T-helper 22 cell (primary cell): ENCODE data around the gene SLC26A9.

Experiments used
- DNase-seq: peaks from one replicate; pipeline ENCODE4 v3.0.0-alpha.2; 2020; ENCODE audit warnings: low read depth

The SLC26A9 gene

GRCh38 chr1:205943245-205943644 lies at the start of gene SLC26A9:
SLC26A9 (minus strand) TSS chr1:205943456; CDS start chr1:205935820, 7,636 bp downstream.
- DNase-seq: no peak

GRCh38 chr1:205992218-205992882 lies 49.1 kb upstream of the SLC26A9 start:
- no peak for DNase-seq

- no peak for DNase-seq
These were observed 48.0 kb upstream of the SLC26A9 start for GRCh38 chr1:205991237-205991636.

- no peak for DNase-seq
These were observed 47.0 kb upstream of the SLC26A9 start for GRCh38 chr1:205990226-205990625.

GRCh38 chr1:205989786-205990185 lies 46.5 kb upstream of the SLC26A9 start:
- no peak for DNase-seq

- DNase-seq: no peak
These were observed 45.3 kb upstream of the SLC26A9 start for GRCh38 chr1:205988585-205988995.

GRCh38 chr1:205986861-205987260 lies 43.6 kb upstream of the SLC26A9 start:
- DNase-seq: no peak

- no peak for DNase-seq
These were observed 43.0 kb upstream of the SLC26A9 start for GRCh38 chr1:205986292-205986691.

GRCh38 chr1:205985330-205986005 lies 42.2 kb upstream of the SLC26A9 start:
- DNase-seq: no peak

- no peak for DNase-seq
These were observed 40.9 kb upstream of the SLC26A9 start for GRCh38 chr1:205983925-205984725.

GRCh38 chr1:205981257-205981656 lies 38.0 kb upstream of the SLC26A9 start:
- DNase-seq: no peak

- no peak for DNase-seq
These were observed 37.1 kb upstream of the SLC26A9 start for GRCh38 chr1:205980237-205980870.

- no peak for DNase-seq
These were observed 36.0 kb upstream of the SLC26A9 start for GRCh38 chr1:205979301-205979700.

GRCh38 chr1:205978676-205979075 lies 35.4 kb upstream of the SLC26A9 start:
- no peak for DNase-seq

GRCh38 chr1:205977402-205978014 lies 34.3 kb upstream of the SLC26A9 start:
- DNase-seq: peak; percentile 27

- no peak for DNase-seq
These were observed 33.6 kb upstream of the SLC26A9 start for GRCh38 chr1:205976708-205977401.

- no peak for DNase-seq
These were observed 32.8 kb upstream of the SLC26A9 start for GRCh38 chr1:205976036-205976435.

- no peak for DNase-seq
These were observed 32.2 kb upstream of the SLC26A9 start for GRCh38 chr1:205975387-205975998.

GRCh38 chr1:205974712-205975111 lies 31.5 kb upstream of the SLC26A9 start:
- no peak for DNase-seq

GRCh38 chr1:205973377-205974232 lies 30.3 kb upstream of the SLC26A9 start:
- DNase-seq: no peak
